Stimulated activated CD8-positive, alpha-beta memory T cell treated with anti-CD3 and anti-CD28 coated beads, Interleukin-15, amount 100 ng/mL, for 1 hour (primary cell): Measurements from ENCODE around the gene RMRP.
"Not testable (repeated sequence)": the region's sequence is repeated elsewhere in the genome, so short reads cannot be mapped to it uniquely, and the experiment has no call there.

ENCODE experiments used
- DNase-seq: peaks from one replicate; pipeline ENCODE4 v3.0.0-alpha.2; 2020; ENCODE audit warnings: low read depth

The RMRP gene

GRCh38 chr9:35664531-35665470 is 7.0 kb upstream of the RMRP start, which contains the start of gene ARHGEF39:
ARHGEF39 (minus strand) TSS chr9:35665195; CDS start chr9:35665169, 26 bp downstream.
- DNase-seq, result no peak

GRCh38 chr9:35662437-35662836 is 4.6 kb upstream of the RMRP start:
- no peak for DNase-seq

DNA sequence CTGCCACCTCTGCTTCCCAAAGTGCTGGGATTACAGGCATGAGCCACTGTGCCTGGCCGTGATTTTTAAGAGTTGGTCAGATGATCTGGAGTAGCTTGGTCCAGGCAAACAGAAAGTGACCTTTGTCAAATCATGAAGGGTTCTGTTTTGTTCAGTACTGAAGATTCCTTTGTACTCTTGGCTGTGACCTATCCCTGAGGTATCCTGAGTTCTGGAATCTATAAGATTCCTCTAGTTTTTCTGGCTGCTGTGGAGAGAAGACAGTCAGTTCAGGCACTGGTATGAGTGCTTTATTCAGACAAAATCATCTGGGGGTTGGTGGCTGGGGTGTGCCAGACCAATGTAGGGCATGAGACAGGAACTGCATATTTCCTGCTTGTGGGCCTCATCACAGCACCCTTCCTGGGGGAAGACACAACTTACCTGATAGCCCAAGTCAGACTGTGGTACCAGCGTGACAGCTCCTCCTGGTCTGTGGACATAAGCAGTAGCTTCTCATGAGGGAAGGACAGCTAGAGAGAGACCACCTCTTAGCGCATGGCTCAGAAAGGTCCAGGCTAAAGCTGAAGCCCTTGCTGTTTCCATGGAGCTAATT is 4.0 kb upstream of the RMRP start:
- DNase-seq, result no peak

DNA sequence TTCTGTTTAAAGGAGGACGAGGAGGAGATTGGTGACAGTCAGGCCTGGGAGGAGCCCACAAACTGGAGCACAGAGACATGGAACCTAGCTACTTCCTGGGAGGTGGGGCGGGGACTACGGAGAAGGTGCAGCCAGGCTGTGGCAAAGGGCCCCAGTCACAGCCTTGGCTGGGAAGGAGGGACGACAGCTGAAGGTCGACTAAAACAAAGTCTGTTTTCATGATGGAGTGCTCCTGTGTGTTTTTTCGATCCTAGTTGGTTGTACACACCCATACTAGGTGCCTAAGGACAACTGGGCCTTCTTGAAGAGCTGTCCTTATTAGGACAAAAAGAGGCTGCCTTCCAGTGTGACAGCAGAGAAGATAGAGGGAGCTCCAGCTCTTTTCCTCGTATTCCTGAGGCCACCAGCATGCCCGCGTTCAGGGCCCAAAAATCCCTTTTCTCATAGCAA is 3.2 kb upstream of the RMRP start:
- no peak for DNase-seq

GRCh38 chr9:35659340-35659739 is 1.5 kb upstream of the RMRP start:
- no peak for DNase-seq

GRCh38 chr9:35658968-35659220 is 1.1 kb upstream of the RMRP start:
- no peak for DNase-seq

DNA sequence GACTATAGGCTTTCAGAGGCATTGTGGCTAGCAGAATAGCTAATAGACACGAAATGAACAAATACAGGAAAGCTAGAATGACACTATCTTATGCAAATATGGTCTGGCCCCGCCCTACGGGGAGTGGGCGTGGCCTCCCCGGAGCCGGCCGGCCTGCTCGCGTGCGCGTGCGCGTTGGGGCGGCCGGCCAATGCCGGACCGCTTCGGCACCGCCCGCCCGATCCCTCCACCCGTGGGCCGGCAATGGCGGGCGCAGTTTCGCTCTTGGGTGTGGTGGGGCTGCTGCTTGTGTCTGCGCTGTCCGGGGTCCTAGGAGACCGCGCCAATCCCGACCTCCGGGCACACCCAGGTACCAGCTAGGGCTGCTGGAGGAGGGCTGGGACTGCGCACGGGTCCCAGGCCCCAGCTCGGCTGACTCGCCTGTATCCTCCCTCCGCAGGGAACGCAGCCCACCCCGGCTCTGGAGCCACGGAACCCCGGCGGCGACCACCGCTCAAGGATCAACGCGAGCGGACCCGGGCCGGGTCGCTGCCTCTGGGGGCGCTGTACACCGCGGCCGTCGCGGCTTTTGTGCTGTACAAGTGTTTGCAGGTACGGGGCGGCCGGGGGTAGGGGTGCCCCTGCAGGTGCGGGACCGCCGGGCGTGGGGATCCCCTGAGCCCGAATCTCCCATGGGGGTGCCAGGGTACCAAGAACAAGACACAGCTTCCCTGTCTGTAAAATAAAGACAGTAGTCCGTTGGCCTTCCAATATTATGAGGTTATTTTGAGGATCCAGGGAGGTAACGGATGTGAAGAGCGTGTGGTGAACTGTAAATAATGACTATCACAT is 533 bp upstream of the RMRP start, which contains the start of gene CCDC107:
Gene CCDC107, plus strand, starts transcription at position 156 of the 831 bp plus-strand sequence. Its CDS starts 88 bp downstream, at position 244.
- peak; percentile 62 for DNase-seq

GRCh38 chr9:35656831-35657545 is 831 bp downstream of the RMRP start:
- no peak for DNase-seq

DNA sequence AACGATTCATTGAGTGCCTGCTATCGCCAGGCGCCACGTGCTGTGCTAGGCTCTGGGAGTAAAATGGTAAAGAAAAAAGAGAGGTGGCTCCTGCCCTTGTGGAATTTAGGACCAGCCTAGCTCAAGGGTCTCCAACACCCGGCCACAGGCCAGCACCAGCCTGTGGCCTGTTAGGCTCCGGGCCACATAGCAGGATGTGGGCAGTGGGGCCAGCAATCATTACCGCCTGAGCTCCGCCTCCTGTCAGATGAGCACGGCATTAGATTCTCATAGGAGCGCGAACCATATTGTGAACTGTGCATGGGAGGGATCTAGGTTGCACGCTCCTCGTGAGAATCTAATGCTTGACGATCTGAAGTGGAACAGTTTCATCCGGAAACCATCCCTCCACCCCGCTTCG is 1.5 kb downstream of the RMRP start:
- DNase-seq, result no peak

GRCh38 chr9:35653611-35654010 is 4.2 kb downstream of the RMRP start:
- DNase-seq, result no peak

DNA sequence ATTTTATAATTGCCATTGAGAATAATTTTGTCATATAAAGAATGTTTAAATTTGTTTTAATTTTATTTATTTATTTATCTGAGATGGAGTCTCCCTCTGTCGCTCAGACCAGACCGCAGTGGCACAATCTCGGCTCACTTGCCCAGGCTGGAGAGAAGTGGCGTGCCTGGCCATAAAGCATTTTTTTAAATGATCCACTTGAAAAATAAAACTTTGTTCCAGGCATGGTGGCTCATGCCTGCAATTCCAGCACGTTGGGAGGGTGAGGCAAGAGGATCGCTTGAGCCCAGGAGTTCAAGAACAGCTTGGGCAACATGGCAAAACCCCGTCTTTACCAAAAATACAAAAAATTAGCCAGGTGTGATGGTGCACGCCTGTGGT is 5.0 kb downstream of the RMRP start:
- no peak for DNase-seq

GRCh38 chr9:35651956-35652828 is 5.6 kb downstream of the RMRP start:
- DNase-seq, result no peak

DNA sequence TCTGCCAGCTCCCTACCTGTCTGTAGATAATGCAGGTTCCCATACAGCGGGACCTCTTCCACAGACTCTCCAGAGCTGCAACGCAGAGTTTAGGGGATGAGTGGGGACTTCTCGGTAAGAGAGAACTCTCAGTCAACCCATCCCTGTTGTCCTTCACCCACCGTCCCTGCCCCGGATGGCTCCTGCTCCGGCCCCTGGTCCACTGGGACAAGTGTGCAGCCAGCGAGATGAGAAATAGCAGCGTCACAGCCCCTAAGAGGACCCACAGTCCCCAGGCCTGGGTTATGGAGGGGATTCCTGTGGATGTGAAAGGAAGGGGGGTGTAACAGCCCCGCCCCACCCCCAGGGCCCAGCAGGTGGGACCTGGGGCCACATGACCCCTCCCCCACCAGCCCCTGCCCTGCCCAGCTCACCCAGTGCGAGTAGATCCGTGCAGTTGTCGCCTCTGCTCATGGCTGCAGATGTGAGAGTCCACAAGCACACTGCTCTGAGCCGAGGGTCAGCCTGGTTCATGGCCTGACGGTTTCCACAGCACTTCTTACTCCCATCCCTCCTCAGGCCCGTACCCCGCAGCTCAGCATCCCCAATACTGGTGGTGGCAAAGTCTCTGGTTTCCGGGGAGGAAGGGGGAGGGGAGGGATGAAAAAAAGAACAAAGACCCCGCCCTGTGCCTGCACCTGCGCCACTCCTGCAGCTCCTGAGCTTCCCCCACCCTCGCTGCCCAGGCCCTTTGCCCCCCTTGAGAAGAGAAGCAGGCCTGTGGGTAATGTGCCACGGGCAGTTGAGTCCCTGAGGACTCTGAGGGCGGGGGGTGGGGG is 7.3 kb downstream of the RMRP start, which contains the start of gene SIT1:
Gene SIT1, minus strand, starts transcription at position 591 of the 818 bp plus-strand sequence. Its CDS starts 78 bp downstream, at position 513.
- DNase-seq, result no peak

GRCh38 chr9:35649431-35650340 is 8.1 kb downstream of the RMRP start:
- no peak for DNase-seq

DNA sequence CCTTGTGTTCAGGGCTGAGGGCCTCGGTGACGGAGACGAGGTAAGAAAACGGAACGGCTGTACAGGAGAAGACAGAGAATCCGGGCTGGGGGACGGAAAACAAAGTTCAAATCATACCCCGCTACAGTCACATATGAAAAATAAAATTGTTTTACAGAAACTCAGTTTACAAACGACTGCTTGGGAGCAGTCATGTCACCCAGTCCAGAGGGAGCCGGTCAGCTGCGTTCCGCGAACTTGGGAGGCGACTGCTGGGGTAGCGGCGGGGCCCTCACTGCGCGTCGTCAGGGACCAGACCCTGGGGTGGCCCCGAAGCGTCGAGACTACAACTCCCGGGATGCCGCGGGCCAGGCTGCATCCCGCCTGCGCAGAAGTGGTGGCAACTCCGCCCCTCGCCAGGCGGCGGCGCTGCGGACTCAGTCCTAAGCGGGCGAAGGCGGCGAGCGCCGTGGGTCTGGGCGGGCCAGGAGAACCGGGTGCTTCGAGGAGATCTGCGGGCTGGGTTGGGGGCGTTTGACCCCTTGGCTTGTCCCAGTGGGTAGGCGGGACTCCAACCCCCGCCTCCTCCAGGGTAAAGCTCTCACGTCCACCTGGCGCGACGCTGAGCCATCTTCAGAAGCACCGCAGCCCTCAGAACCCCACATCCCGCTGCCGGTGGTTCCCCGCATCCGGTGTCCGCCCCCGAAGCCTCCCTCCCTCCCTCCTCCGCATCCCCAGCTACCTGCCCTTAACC is 11.1 kb downstream of the RMRP start:
- DNase-seq, result peak; percentile 81

GRCh38 chr9:35646153-35646532 is 11.7 kb downstream of the RMRP start:
- DNase-seq, result no peak

- DNase-seq, result not testable (repeated sequence)
Measured at GRCh38 chr9:35645736-35646135, 12.1 kb downstream of the RMRP start.

- no peak for DNase-seq
Measured at GRCh38 chr9:35643046-35643445, 14.8 kb downstream of the RMRP start.
